ENCODE results near the gene MCU. TPM values are rescaled to one million over a fixed set of nuclear protein-coding genes. Genes with fewer than 3 reads are reported as not detected.

The MCU gene
- total and polyA plus RNA-seq, 10 of the 15 experiments (the other 5 are each of a cell fraction or from before 2014, with no cell fraction given): 5.1 to 49.1 (median 17.9) TPM

- ChIA-PET POLR2A (no interaction called here), CTCF (interaction anchor here (1.1 kb wide), 1 partner anchor 10 kb away, joined by 3 read pairs; no protein-coding TSS in a partner anchor), SMC1A (ENCODE audit: uncharacterized antibody, unreplicated experiment) (interaction anchor here (1.0 to 1.6 kb wide), 2 partner anchors 16 to 302 kb away, joined by 3 to 4 read pairs; no protein-coding TSS in a partner anchor), RAD21 (ENCODE audit: unreplicated experiment) (no interaction called here)
- FAIRE-seq: no peak
- no peak for ATAC-seq
- no peak overlapping the region for H3K27ac ChIP-seq (ENCODE audit: control insufficient read depth, insufficient read depth)
- no peak overlapping the region for H3K4me3 ChIP-seq
- no peaks in the 10 kb centered on the region for H3K36me3 ChIP-seq (ENCODE audit: control insufficient read depth in 2 of 2, insufficient read depth in 2 of 2, low read length in 1 of 2)
- H3K4me2 ChIP-seq (ENCODE audit: control insufficient read depth, insufficient read depth): no peak overlapping the region
- intact Hi-C loops (cut with micrococcal nuclease; ENCODE audit: unreplicated experiment) (no loop called here), in situ Hi-C loops (cut with MboI) (no loop called here)
- no peaks in the 10 kb centered on the region for H3K4me1 ChIP-seq (ENCODE audit: control insufficient read depth, insufficient read depth, low read length)
- 100% methylated on average over 1 of the region's 1 CpG for WGBS (ENCODE audit: insufficient coverage, insufficient replicate concordance, low lambda C conversion rate, missing lambda C conversion rate)
- no peaks in the 10 kb centered on the region for H3K27me3 ChIP-seq (replicated peaks in 1 of 2; ENCODE audit: control insufficient read depth in 2 of 2, insufficient read depth in 2 of 2, low read length in 1 of 2)
- no peak overlapping the region for H3K9ac ChIP-seq (ENCODE audit: control insufficient read depth, insufficient read depth, low read length)
- TF ChIP-seq MYB (IDR thresholded peaks at IDR 0.05; ENCODE audit: borderline replicate concordance, low read depth, low read length) (no peak), SMARCA5 (IDR thresholded peaks at IDR 0.05) (no peak)
- no peaks in the 10 kb centered on the region for H4K20me1 ChIP-seq (ENCODE audit: control insufficient read depth, insufficient read depth)
- no peak for DNase-seq (ENCODE audit: low read depth, low spot score)
- H3K9me3 ChIP-seq (replicated peaks; ENCODE audit: control insufficient read depth, insufficient read depth, low read length): no peaks in the 10 kb centered on the region
- H3K79me2 ChIP-seq (ENCODE audit: control insufficient read depth, insufficient read depth, low read length): no peaks in the 10 kb centered on the region
- BruUV-seq (replicated peaks): no TSS peak
- H2AFZ ChIP-seq (ENCODE audit: control insufficient read depth, low read depth, low read length): no peak overlapping the region
These were observed 101.8 kb downstream of the MCU start for GRCh38 chr10:72793752-72794151.

GRCh38 chr10:72794260-72794659 is 102.3 kb downstream of the MCU start:
- no peaks in the 10 kb centered on the region for H3K36me3 ChIP-seq (ENCODE audit: control insufficient read depth in 2 of 2, insufficient read depth in 2 of 2, low read length in 1 of 2)
- ATAC-seq: no peak
- H3K4me1 ChIP-seq (ENCODE audit: control insufficient read depth, insufficient read depth, low read length): no peaks in the 10 kb centered on the region
- no peak overlapping the region for H3K4me2 ChIP-seq (ENCODE audit: control insufficient read depth, insufficient read depth)
- H4K20me1 ChIP-seq (ENCODE audit: control insufficient read depth, insufficient read depth): no peaks in the 10 kb centered on the region
- WGBS (ENCODE audit: insufficient coverage, insufficient replicate concordance, low lambda C conversion rate, missing lambda C conversion rate): 77% methylated on average over 2 of the region's 2 CpGs
- POLR2A ChIA-PET: interaction anchor here (0.6 to 0.7 kb wide), 2 partner anchors 11 to 634 kb away, joined by 3 to 4 read pairs; no protein-coding TSS in a partner anchor
- DNase-seq (ENCODE audit: low read depth, low spot score): no peak
- H3K9ac ChIP-seq (ENCODE audit: control insufficient read depth, insufficient read depth, low read length): no peak overlapping the region
- H3K4me3 ChIP-seq: no peak overlapping the region
- RAD21 ChIA-PET (ENCODE audit: unreplicated experiment): interaction anchor here (0.6 kb wide), 1 partner anchor 26 kb away, joined by 4 read pairs; no protein-coding TSS in a partner anchor
- in situ Hi-C loops (cut with MboI): no loop called here
- SMC1A ChIA-PET (ENCODE audit: uncharacterized antibody, unreplicated experiment): interaction anchor here (0.6 to 1.6 kb wide), 4 partner anchors 9 to 302 kb away, joined by 3 to 4 read pairs (median 4); no protein-coding TSS in a partner anchor
- H2AFZ ChIP-seq (ENCODE audit: control insufficient read depth, low read depth, low read length): no peak overlapping the region
- intact Hi-C loops (cut with micrococcal nuclease; ENCODE audit: unreplicated experiment): no loop called here
- no peaks in the 10 kb centered on the region for H3K27me3 ChIP-seq (replicated peaks in 1 of 2; ENCODE audit: control insufficient read depth in 2 of 2, insufficient read depth in 2 of 2, low read length in 1 of 2)
- TF ChIP-seq MAX (IDR thresholded peaks at IDR 0.05; ENCODE audit: low read depth, low read length) (no peak), ASH2L (IDR thresholded peaks at IDR 0.05; ENCODE audit: borderline replicate concordance, low read depth) (no peak), PAX5 (IDR thresholded peaks at IDR 0.05; ENCODE audit: borderline replicate concordance, low read depth, low read length) (no peak)
- no peaks in the 10 kb centered on the region for H3K9me3 ChIP-seq (replicated peaks; ENCODE audit: control insufficient read depth, insufficient read depth, low read length)
- FAIRE-seq: no peak
- CTCF ChIA-PET: interaction anchor here (1.1 kb wide), 1 partner anchor 9 kb away, joined by 3 read pairs; no protein-coding TSS in a partner anchor
- no TSS peak for BruUV-seq (replicated peaks)
- no peak overlapping the region for H3K27ac ChIP-seq (ENCODE audit: control insufficient read depth, insufficient read depth)
- H3K79me2 ChIP-seq (ENCODE audit: control insufficient read depth, insufficient read depth, low read length): no peaks in the 10 kb centered on the region

Data from GM12878 (cell line).